Neural cell (in vitro differentiated cells): Measurements from ENCODE around the gene LRRC42. TPM values are rescaled to one million over a fixed set of nuclear protein-coding genes. Genes with fewer than 3 reads are reported as not detected.

Experiments used
- H2AFZ ChIP-seq: fragments of 200-600, 300-800 bp; sonication (generic), shearing (Covaris generic); 2 replicates; pipeline ENCODE4 v1.6.0; 2014; ENCODE audit warnings: low read depth, mild to moderate bottlenecking, antibody characterized with exemption, low read length, moderate library complexity
- H3F3A ChIP-seq: fragments of 200-600 bp; shearing (Covaris generic); 2 replicates; pipeline ENCODE4 v1.6.1; 2016; ENCODE audit warnings: mild to moderate bottlenecking, moderate library complexity, mixed read lengths, antibody characterized with exemption, low read length; ENCODE audit not compliant: insufficient read depth, poor library complexity, severe bottlenecking
- H3K27ac ChIP-seq: fragments of 200-600, 300-800 bp; sonication (generic), shearing (Covaris generic); 2 replicates; pipeline ENCODE4 v1.5.1; 2014; ENCODE audit warnings: mild to moderate bottlenecking, low read length, moderate library complexity
- H3K27me3 ChIP-seq: fragments of 300-800, 200-600 bp; sonication (generic), shearing (Covaris generic); 2 replicates; pipeline ENCODE4 v1.6.0; 2014; ENCODE audit warnings: mild to moderate bottlenecking, low read depth, low read length, moderate library complexity; ENCODE audit not compliant: insufficient read depth
- H3K36me3 ChIP-seq: fragments of 300-800, 200-600 bp; sonication (generic), shearing (Covaris generic); 2 replicates; pipeline ENCODE4 v1.5.1; 2014; ENCODE audit warnings: mild to moderate bottlenecking, antibody characterized with exemption, low read length, moderate library complexity; ENCODE audit not compliant: insufficient read depth
- H3K4me2 ChIP-seq: fragments of 300-800, 200-600 bp; sonication (generic), shearing (Covaris generic); 2 replicates; pipeline ENCODE4 v1.6.0; 2014; ENCODE audit warnings: mild to moderate bottlenecking, low read length
- H3K4me3 ChIP-seq: fragments of 300-800, 200-600 bp; sonication (generic), shearing (Covaris generic); 2 replicates; pipeline ENCODE4 v1.5.1; 2014; ENCODE audit warnings: mild to moderate bottlenecking, low read length, moderate library complexity
- H3K79me2 ChIP-seq: fragments of 200-600 bp; shearing (Covaris generic); replicated peaks from 2 replicates; pipeline ENCODE4 v1.6.0; 2014; ENCODE audit warnings: mild to moderate bottlenecking, low read length, moderate library complexity; ENCODE audit not compliant: insufficient read depth
- H3K9ac ChIP-seq: fragments of 300-800, 200-600 bp; sonication (generic), shearing (Covaris generic); 2 replicates; pipeline ENCODE4 v1.6.1; 2016; ENCODE audit warnings: mild to moderate bottlenecking, low read length, mixed read lengths
- H3K9me2 ChIP-seq: fragments of 200-600 bp; shearing (Covaris generic); 2 replicates; pipeline ENCODE4 v1.6.1; 2016; ENCODE audit warnings: mild to moderate bottlenecking, low read length, mixed read lengths; ENCODE audit not compliant: insufficient read depth
- H3K9me3 ChIP-seq: fragments of 200-600, 300-800 bp; sonication (generic), shearing (Covaris generic); 2 replicates; pipeline ENCODE4 v1.6.1; 2016; ENCODE audit warnings: mild to moderate bottlenecking, mixed run types, low read length, moderate library complexity, mixed read lengths
- H4K20me1 ChIP-seq: fragments of 200-600 bp; shearing (Covaris generic); 2 replicates; pipeline ENCODE4 v1.6.1; 2016; ENCODE audit warnings: mild to moderate bottlenecking, mixed run types; ENCODE audit not compliant: insufficient read depth
- CTCF ChIP-seq: fragments of 450-650 bp; IDR thresholded peaks from 2 replicates; pipeline ENCODE4 v1.5.1; 2014; ENCODE audit warnings: antibody characterized with exemption, mild to moderate bottlenecking, moderate library complexity; ENCODE audit not compliant: poor library complexity, severe bottlenecking
- EP300 ChIP-seq: fragments of 450-650 bp; conservative IDR thresholded peaks from 2 replicates; pipeline ENCODE4 v1.6.1; 2014; ENCODE audit warnings: antibody characterized with exemption, mild to moderate bottlenecking, moderate library complexity; ENCODE audit not compliant: poor library complexity, severe bottlenecking
- EZH2 ChIP-seq: fragments of 200-600, 300-800 bp; shearing (Covaris generic), sonication (generic); IDR thresholded peaks from 2 replicates; pipeline ENCODE4 v1.6.1; 2014; ENCODE audit warnings: antibody characterized with exemption, low read length, borderline replicate concordance, mild to moderate bottlenecking; ENCODE audit not compliant: insufficient read depth, poor library complexity, severe bottlenecking
- MXI1 ChIP-seq: fragments of 450-650 bp; conservative IDR thresholded peaks from 2 replicates; pipeline ENCODE4 v1.6.1; 2014; ENCODE audit warnings: antibody characterized with exemption, mild to moderate bottlenecking; ENCODE audit not compliant: poor library complexity, severe bottlenecking
- POLR2AphosphoS5 ChIP-seq: IDR thresholded peaks from 2 replicates; pipeline ENCODE4 v1.6.1; 2012
- RAD21 ChIP-seq: fragments of 450-650 bp; conservative IDR thresholded peaks from 2 replicates; pipeline ENCODE4 v1.6.1; 2014; ENCODE audit warnings: antibody characterized with exemption, mild to moderate bottlenecking, moderate library complexity
- SMC3 ChIP-seq: fragments of 450-650 bp; conservative IDR thresholded peaks from 2 replicates; pipeline ENCODE4 v1.6.1; 2014; ENCODE audit warnings: antibody characterized with exemption, mild to moderate bottlenecking, moderate library complexity; ENCODE audit not compliant: poor library complexity
- TAF1 ChIP-seq: IDR thresholded peaks from 2 replicates; pipeline ENCODE4 v1.6.1; 2012; ENCODE audit warnings: low read depth
- polyA plus RNA-seq: library from polyadenylated mRNA; depleted of rRNA; stranded (reverse); fragments of >200 nt; gene quantifications from 2 replicates; pipeline ENCODE4 v1.2.3, GENCODE V29; 2014
- TF ChIP-seq, protein P1 (sequence below): IDR thresholded peaks from 2 replicates; pipeline ENCODE4 v1.6.1; 2012; ENCODE audit warnings: borderline replicate concordance

LRRC42 gene
- polyA plus RNA-seq, 1 donor from 2014 or later, result 23.9 TPM

- Histone ChIP-seq H3K9me3 (no peaks in the 10 kb centered on the region), H3K4me2 (peak overlapping the region; percentile 34), H3K9me2 (no peaks in the 10 kb centered on the region), H3K9ac (peak overlapping the region; percentile 73), H2AFZ (peak overlapping the region; percentile 84), H4K20me1 (no peaks in the 10 kb centered on the region), H3K4me3 (peak overlapping the region; percentile 93), H3K27ac (peak overlapping the region; percentile 14), H3K27me3 (no peaks in the 10 kb centered on the region), H3F3A (no peaks in the 10 kb centered on the region), H3K79me2 (peaks cover 16% of the 10 kb centered on the region), H3K36me3 (no peaks in the 10 kb centered on the region)
- TF ChIP-seq RAD21, result no peak
- peak; percentile 55 for TF ChIP-seq TAF1
- no peak for TF ChIP-seq SMC3
Observed at GRCh38 chr1:53944469-53945182, 1.5 kb upstream of the LRRC42 start.

GRCh38 chr1:53945183-53945432 lies 1.0 kb upstream of the LRRC42 start:
- Histone ChIP-seq H3K27ac (peak overlapping the region; percentile 14), H3K9ac (peak overlapping the region; percentile 73), H2AFZ (peak overlapping the region; percentile 84), H3K36me3 (no peaks in the 10 kb centered on the region), H3K9me3 (no peaks in the 10 kb centered on the region), H3K4me3 (peak overlapping the region; percentile 93), H3K79me2 (peaks cover 21% of the 10 kb centered on the region), H3F3A (no peaks in the 10 kb centered on the region), H3K9me2 (no peaks in the 10 kb centered on the region), H4K20me1 (no peaks in the 10 kb centered on the region), H3K27me3 (no peaks in the 10 kb centered on the region), H3K4me2 (peak overlapping the region; percentile 34)
- TF ChIP-seq POLR2AphosphoS5 (no peak), TAF1 (no peak), CTCF (no peak), SMC3 (no peak), EP300 (no peak), MXI1 (no peak), EZH2 (no peak)
- TF ChIP-seq, protein P1, sequence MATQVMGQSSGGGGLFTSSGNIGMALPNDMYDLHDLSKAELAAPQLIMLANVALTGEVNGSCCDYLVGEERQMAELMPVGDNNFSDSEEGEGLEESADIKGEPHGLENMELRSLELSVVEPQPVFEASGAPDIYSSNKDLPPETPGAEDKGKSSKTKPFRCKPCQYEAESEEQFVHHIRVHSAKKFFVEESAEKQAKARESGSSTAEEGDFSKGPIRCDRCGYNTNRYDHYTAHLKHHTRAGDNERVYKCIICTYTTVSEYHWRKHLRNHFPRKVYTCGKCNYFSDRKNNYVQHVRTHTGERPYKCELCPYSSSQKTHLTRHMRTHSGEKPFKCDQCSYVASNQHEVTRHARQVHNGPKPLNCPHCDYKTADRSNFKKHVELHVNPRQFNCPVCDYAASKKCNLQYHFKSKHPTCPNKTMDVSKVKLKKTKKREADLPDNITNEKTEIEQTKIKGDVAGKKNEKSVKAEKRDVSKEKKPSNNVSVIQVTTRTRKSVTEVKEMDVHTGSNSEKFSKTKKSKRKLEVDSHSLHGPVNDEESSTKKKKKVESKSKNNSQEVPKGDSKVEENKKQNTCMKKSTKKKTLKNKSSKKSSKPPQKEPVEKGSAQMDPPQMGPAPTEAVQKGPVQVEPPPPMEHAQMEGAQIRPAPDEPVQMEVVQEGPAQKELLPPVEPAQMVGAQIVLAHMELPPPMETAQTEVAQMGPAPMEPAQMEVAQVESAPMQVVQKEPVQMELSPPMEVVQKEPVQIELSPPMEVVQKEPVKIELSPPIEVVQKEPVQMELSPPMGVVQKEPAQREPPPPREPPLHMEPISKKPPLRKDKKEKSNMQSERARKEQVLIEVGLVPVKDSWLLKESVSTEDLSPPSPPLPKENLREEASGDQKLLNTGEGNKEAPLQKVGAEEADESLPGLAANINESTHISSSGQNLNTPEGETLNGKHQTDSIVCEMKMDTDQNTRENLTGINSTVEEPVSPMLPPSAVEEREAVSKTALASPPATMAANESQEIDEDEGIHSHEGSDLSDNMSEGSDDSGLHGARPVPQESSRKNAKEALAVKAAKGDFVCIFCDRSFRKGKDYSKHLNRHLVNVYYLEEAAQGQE, result no peak
